ENCODE data around the gene FBLN5.

The FBLN5 gene

GRCh38 chr14:91878274-91878673 is 69.2 kb downstream of the FBLN5 start:
- Histone ChIP-seq H3K4me2 (ENCODE audit: low read length) (no peak overlapping the region), H3K4me3 (ENCODE audit: low read length) (no peak overlapping the region), H4K20me1 (ENCODE audit: control insufficient read depth, insufficient read depth, low read depth, low read length) (no peaks in the 10 kb centered on the region), H3K79me2 (ENCODE audit: control insufficient read depth, low read length) (no peaks in the 10 kb centered on the region), H3F3A (ENCODE audit: control insufficient read depth, insufficient read depth) (peaks cover 4% of the 10 kb centered on the region; the same call in 1 of the 2 replicates), H3K4me1 (ENCODE audit: control insufficient read depth, low read length) (peaks cover 39% of the 10 kb centered on the region), H3K9me2 (replicated peaks; ENCODE audit: control insufficient read depth, low read length) (no peaks in the 10 kb centered on the region), H3K27me3 (ENCODE audit: control insufficient read depth, low read length) (no peaks in the 10 kb centered on the region), H3K36me3 (ENCODE audit: control insufficient read depth, low read length) (no peaks in the 10 kb centered on the region), H3K27ac (ENCODE audit: low read depth, low read length) (no peak overlapping the region), H3K9me3 (ENCODE audit: control insufficient read depth, insufficient read depth, low read length) (no peaks in the 10 kb centered on the region)
- TF ChIP-seq EZH2phosphoT487 (IDR thresholded peaks at IDR 0.05; ENCODE audit: borderline replicate concordance, low read length): no peak
- peak; percentile 49 for TF ChIP-seq CTCF (IDR thresholded peaks at IDR 0.05; ENCODE audit: low read depth, low read length, poor library complexity, severe bottlenecking)

GRCh38 chr14:91877376-91877915 is 70.0 kb downstream of the FBLN5 start:
- H3K79me2 ChIP-seq (ENCODE audit: control insufficient read depth, low read length): no peaks in the 10 kb centered on the region
- H4K20me1 ChIP-seq (ENCODE audit: control insufficient read depth, insufficient read depth, low read depth, low read length): no peaks in the 10 kb centered on the region
- no peaks in the 10 kb centered on the region for H3K36me3 ChIP-seq (ENCODE audit: control insufficient read depth, low read length)
- peaks cover 48% of the 10 kb centered on the region for H3K4me1 ChIP-seq (ENCODE audit: control insufficient read depth, low read length)
- no peaks in the 10 kb centered on the region for H3K27me3 ChIP-seq (ENCODE audit: control insufficient read depth, low read length)
- peaks cover 7% of the 10 kb centered on the region; the same call in 1 of the 2 replicates for H3F3A ChIP-seq (ENCODE audit: control insufficient read depth, insufficient read depth)
- H3K4me3 ChIP-seq (ENCODE audit: low read length): 0 out of 2 replicates have a peak overlapping the region, but pooled peaks have one; percentile 7
- H3K9me3 ChIP-seq (ENCODE audit: control insufficient read depth, insufficient read depth, low read length): no peaks in the 10 kb centered on the region
- TF ChIP-seq CTCF (IDR thresholded peaks at IDR 0.05; ENCODE audit: low read depth, low read length, poor library complexity, severe bottlenecking) (no peak), EZH2phosphoT487 (IDR thresholded peaks at IDR 0.05; ENCODE audit: borderline replicate concordance, low read length) (no peak)
- H3K4me2 ChIP-seq (ENCODE audit: low read length): peak overlapping the region; percentile 39
- H3K9me2 ChIP-seq (replicated peaks; ENCODE audit: control insufficient read depth, low read length): no peaks in the 10 kb centered on the region
- H3K27ac ChIP-seq (ENCODE audit: low read depth, low read length): no peak overlapping the region

GRCh38 chr14:91876492-91876891 is 71.0 kb downstream of the FBLN5 start:
- Histone ChIP-seq H3K9me2 (replicated peaks; ENCODE audit: control insufficient read depth, low read length) (no peaks in the 10 kb centered on the region), H3K79me2 (ENCODE audit: control insufficient read depth, low read length) (no peaks in the 10 kb centered on the region), H3K4me3 (ENCODE audit: low read length) (no peak overlapping the region), H3K27me3 (ENCODE audit: control insufficient read depth, low read length) (no peaks in the 10 kb centered on the region), H3K27ac (ENCODE audit: low read depth, low read length) (no peak overlapping the region), H3K4me2 (ENCODE audit: low read length) (no peak overlapping the region), H3K4me1 (ENCODE audit: control insufficient read depth, low read length) (peaks cover 57% of the 10 kb centered on the region), H3K9me3 (ENCODE audit: control insufficient read depth, insufficient read depth, low read length) (no peaks in the 10 kb centered on the region), H3F3A (ENCODE audit: control insufficient read depth, insufficient read depth) (peaks cover 7% of the 10 kb centered on the region; the same call in 1 of the 2 replicates), H3K36me3 (ENCODE audit: control insufficient read depth, low read length) (no peaks in the 10 kb centered on the region), H4K20me1 (ENCODE audit: control insufficient read depth, insufficient read depth, low read depth, low read length) (no peaks in the 10 kb centered on the region)
- TF ChIP-seq EZH2phosphoT487 (IDR thresholded peaks at IDR 0.05; ENCODE audit: borderline replicate concordance, low read length) (no peak), CTCF (IDR thresholded peaks at IDR 0.05; ENCODE audit: low read depth, low read length, poor library complexity, severe bottlenecking) (no peak)
